Neural cell (in vitro differentiated cells): ENCODE measurements around the gene SLC26A9. TPM values are rescaled to one million over a fixed set of nuclear protein-coding genes. Genes with fewer than 3 reads are reported as not detected.

Source experiments
- H2AFZ ChIP-seq: fragments of 200-600, 300-800 bp; sonication (generic), shearing (Covaris generic); 2 replicates; pipeline ENCODE4 v1.6.0; 2014; ENCODE audit warnings: low read depth, mild to moderate bottlenecking, antibody characterized with exemption, low read length, moderate library complexity
- H3F3A ChIP-seq: fragments of 200-600 bp; shearing (Covaris generic); 2 replicates; pipeline ENCODE4 v1.6.1; 2016; ENCODE audit warnings: mild to moderate bottlenecking, moderate library complexity, mixed read lengths, antibody characterized with exemption, low read length; ENCODE audit not compliant: insufficient read depth, poor library complexity, severe bottlenecking
- H3K27ac ChIP-seq: fragments of 200-600, 300-800 bp; sonication (generic), shearing (Covaris generic); 2 replicates; pipeline ENCODE4 v1.5.1; 2014; ENCODE audit warnings: mild to moderate bottlenecking, low read length, moderate library complexity
- H3K27me3 ChIP-seq: fragments of 300-800, 200-600 bp; sonication (generic), shearing (Covaris generic); 2 replicates; pipeline ENCODE4 v1.6.0; 2014; ENCODE audit warnings: mild to moderate bottlenecking, low read depth, low read length, moderate library complexity; ENCODE audit not compliant: insufficient read depth
- H3K36me3 ChIP-seq: fragments of 300-800, 200-600 bp; sonication (generic), shearing (Covaris generic); 2 replicates; pipeline ENCODE4 v1.5.1; 2014; ENCODE audit warnings: mild to moderate bottlenecking, antibody characterized with exemption, low read length, moderate library complexity; ENCODE audit not compliant: insufficient read depth
- H3K4me2 ChIP-seq: fragments of 300-800, 200-600 bp; sonication (generic), shearing (Covaris generic); 2 replicates; pipeline ENCODE4 v1.6.0; 2014; ENCODE audit warnings: mild to moderate bottlenecking, low read length
- H3K4me3 ChIP-seq: fragments of 300-800, 200-600 bp; sonication (generic), shearing (Covaris generic); 2 replicates; pipeline ENCODE4 v1.5.1; 2014; ENCODE audit warnings: mild to moderate bottlenecking, low read length, moderate library complexity
- H3K79me2 ChIP-seq: fragments of 200-600 bp; shearing (Covaris generic); replicated peaks from 2 replicates; pipeline ENCODE4 v1.6.0; 2014; ENCODE audit warnings: mild to moderate bottlenecking, low read length, moderate library complexity; ENCODE audit not compliant: insufficient read depth
- H3K9ac ChIP-seq: fragments of 300-800, 200-600 bp; sonication (generic), shearing (Covaris generic); 2 replicates; pipeline ENCODE4 v1.6.1; 2016; ENCODE audit warnings: mild to moderate bottlenecking, low read length, mixed read lengths
- H3K9me2 ChIP-seq: fragments of 200-600 bp; shearing (Covaris generic); 2 replicates; pipeline ENCODE4 v1.6.1; 2016; ENCODE audit warnings: mild to moderate bottlenecking, low read length, mixed read lengths; ENCODE audit not compliant: insufficient read depth
- H3K9me3 ChIP-seq: fragments of 200-600, 300-800 bp; sonication (generic), shearing (Covaris generic); 2 replicates; pipeline ENCODE4 v1.6.1; 2016; ENCODE audit warnings: mild to moderate bottlenecking, mixed run types, low read length, moderate library complexity, mixed read lengths
- H4K20me1 ChIP-seq: fragments of 200-600 bp; shearing (Covaris generic); 2 replicates; pipeline ENCODE4 v1.6.1; 2016; ENCODE audit warnings: mild to moderate bottlenecking, mixed run types; ENCODE audit not compliant: insufficient read depth
- EP300 ChIP-seq: fragments of 450-650 bp; conservative IDR thresholded peaks from 2 replicates; pipeline ENCODE4 v1.6.1; 2014; ENCODE audit warnings: antibody characterized with exemption, mild to moderate bottlenecking, moderate library complexity; ENCODE audit not compliant: poor library complexity, severe bottlenecking
- EZH2 ChIP-seq: fragments of 200-600, 300-800 bp; shearing (Covaris generic), sonication (generic); IDR thresholded peaks from 2 replicates; pipeline ENCODE4 v1.6.1; 2014; ENCODE audit warnings: antibody characterized with exemption, low read length, borderline replicate concordance, mild to moderate bottlenecking; ENCODE audit not compliant: insufficient read depth, poor library complexity, severe bottlenecking
- MXI1 ChIP-seq: fragments of 450-650 bp; conservative IDR thresholded peaks from 2 replicates; pipeline ENCODE4 v1.6.1; 2014; ENCODE audit warnings: antibody characterized with exemption, mild to moderate bottlenecking; ENCODE audit not compliant: poor library complexity, severe bottlenecking
- POLR2AphosphoS5 ChIP-seq: IDR thresholded peaks from 2 replicates; pipeline ENCODE4 v1.6.1; 2012
- RAD21 ChIP-seq: fragments of 450-650 bp; conservative IDR thresholded peaks from 2 replicates; pipeline ENCODE4 v1.6.1; 2014; ENCODE audit warnings: antibody characterized with exemption, mild to moderate bottlenecking, moderate library complexity
- REST ChIP-seq: IDR thresholded peaks from 2 replicates; pipeline ENCODE4 v1.6.1; 2012; ENCODE audit warnings: borderline replicate concordance
- SMC3 ChIP-seq: fragments of 450-650 bp; conservative IDR thresholded peaks from 2 replicates; pipeline ENCODE4 v1.6.1; 2014; ENCODE audit warnings: antibody characterized with exemption, mild to moderate bottlenecking, moderate library complexity; ENCODE audit not compliant: poor library complexity
- TAF1 ChIP-seq: IDR thresholded peaks from 2 replicates; pipeline ENCODE4 v1.6.1; 2012; ENCODE audit warnings: low read depth
- polyA plus RNA-seq: library from polyadenylated mRNA; depleted of rRNA; stranded (reverse); fragments of >200 nt; gene quantifications from 2 replicates; pipeline ENCODE4 v1.2.3, GENCODE V29; 2014
- TF ChIP-seq, protein P1 (sequence below): fragments of 450-650 bp; IDR thresholded peaks from 2 replicates; pipeline ENCODE4 v1.5.1; 2014; ENCODE audit warnings: antibody characterized with exemption, mild to moderate bottlenecking, moderate library complexity; ENCODE audit not compliant: poor library complexity, severe bottlenecking

The SLC26A9 gene
- polyA plus RNA-seq, 1 donor from 2014 or later: not detected

DNA sequence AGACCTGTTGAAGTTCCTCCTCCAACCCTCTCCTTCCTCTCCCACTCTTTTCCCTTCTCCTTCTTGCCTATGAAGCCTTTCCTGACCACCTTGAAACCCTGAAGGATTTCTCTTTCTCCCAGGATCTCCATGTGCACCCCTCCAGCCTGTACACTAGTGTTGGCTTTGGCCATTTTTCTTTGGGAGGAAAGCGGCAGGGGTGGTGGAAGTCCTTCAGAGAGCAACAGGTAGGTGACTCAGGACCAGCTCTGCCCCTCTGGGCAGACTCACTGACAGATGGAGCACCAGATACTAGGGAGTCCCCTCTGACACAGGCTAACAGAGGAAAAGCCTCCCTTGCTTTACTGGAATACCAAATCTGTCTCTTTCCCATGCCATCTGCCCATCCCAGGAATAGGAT lies 4.6 kb downstream of the SLC26A9 start:
- Histone ChIP-seq H3K9ac (no peak overlapping the region), H3K9me3 (no peaks in the 10 kb centered on the region), H3K36me3 (no peaks in the 10 kb centered on the region), H3K4me2 (no peak overlapping the region), H2AFZ (no peak overlapping the region), H3K27me3 (no peaks in the 10 kb centered on the region), H3K4me3 (no peak overlapping the region), H3K27ac (no peak overlapping the region), H4K20me1 (no peaks in the 10 kb centered on the region), H3F3A (no peaks in the 10 kb centered on the region), H3K9me2 (no peaks in the 10 kb centered on the region), H3K79me2 (no peaks in the 10 kb centered on the region)
- TF ChIP-seq MXI1: no peak
- TF ChIP-seq EP300: no peak
- no peak for TF ChIP-seq TAF1
- TF ChIP-seq, protein P1, sequence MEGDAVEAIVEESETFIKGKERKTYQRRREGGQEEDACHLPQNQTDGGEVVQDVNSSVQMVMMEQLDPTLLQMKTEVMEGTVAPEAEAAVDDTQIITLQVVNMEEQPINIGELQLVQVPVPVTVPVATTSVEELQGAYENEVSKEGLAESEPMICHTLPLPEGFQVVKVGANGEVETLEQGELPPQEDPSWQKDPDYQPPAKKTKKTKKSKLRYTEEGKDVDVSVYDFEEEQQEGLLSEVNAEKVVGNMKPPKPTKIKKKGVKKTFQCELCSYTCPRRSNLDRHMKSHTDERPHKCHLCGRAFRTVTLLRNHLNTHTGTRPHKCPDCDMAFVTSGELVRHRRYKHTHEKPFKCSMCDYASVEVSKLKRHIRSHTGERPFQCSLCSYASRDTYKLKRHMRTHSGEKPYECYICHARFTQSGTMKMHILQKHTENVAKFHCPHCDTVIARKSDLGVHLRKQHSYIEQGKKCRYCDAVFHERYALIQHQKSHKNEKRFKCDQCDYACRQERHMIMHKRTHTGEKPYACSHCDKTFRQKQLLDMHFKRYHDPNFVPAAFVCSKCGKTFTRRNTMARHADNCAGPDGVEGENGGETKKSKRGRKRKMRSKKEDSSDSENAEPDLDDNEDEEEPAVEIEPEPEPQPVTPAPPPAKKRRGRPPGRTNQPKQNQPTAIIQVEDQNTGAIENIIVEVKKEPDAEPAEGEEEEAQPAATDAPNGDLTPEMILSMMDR: no peak
- TF ChIP-seq POLR2AphosphoS5: no peak
- TF ChIP-seq SMC3: no peak
- no peak for TF ChIP-seq REST
- TF ChIP-seq RAD21: no peak
- no peak for TF ChIP-seq EZH2

- H4K20me1 ChIP-seq: no peaks in the 10 kb centered on the region
- H3K9ac ChIP-seq: no peak overlapping the region
- no peak overlapping the region for H3K4me2 ChIP-seq
- no peaks in the 10 kb centered on the region for H3K27me3 ChIP-seq
- H3K27ac ChIP-seq: no peak overlapping the region
- no peaks in the 10 kb centered on the region for H3F3A ChIP-seq
- H2AFZ ChIP-seq: no peak overlapping the region
- H3K9me3 ChIP-seq: no peaks in the 10 kb centered on the region
- H3K36me3 ChIP-seq: no peaks in the 10 kb centered on the region
- no peaks in the 10 kb centered on the region for H3K79me2 ChIP-seq
- no peaks in the 10 kb centered on the region for H3K9me2 ChIP-seq
- TF ChIP-seq POLR2AphosphoS5 (no peak), RAD21 (no peak), MXI1 (no peak), EP300 (no peak), EZH2 (no peak), REST (no peak), TAF1 (no peak), SMC3 (no peak)
- TF ChIP-seq, protein P1: no peak
- H3K4me3 ChIP-seq: no peak overlapping the region
Measured at GRCh38 chr1:205936846-205937586, 6.2 kb downstream of the SLC26A9 start.
